ENCODE data around the gene OR14J1. TPM values are rescaled to one million over a fixed set of nuclear protein-coding genes. Genes with fewer than 3 reads are reported as not detected.

Gene OR14J1
- polyA plus RNA-seq, 1 of the 3 experiments (the other 2 are of a cell fraction): not detected

DNA sequence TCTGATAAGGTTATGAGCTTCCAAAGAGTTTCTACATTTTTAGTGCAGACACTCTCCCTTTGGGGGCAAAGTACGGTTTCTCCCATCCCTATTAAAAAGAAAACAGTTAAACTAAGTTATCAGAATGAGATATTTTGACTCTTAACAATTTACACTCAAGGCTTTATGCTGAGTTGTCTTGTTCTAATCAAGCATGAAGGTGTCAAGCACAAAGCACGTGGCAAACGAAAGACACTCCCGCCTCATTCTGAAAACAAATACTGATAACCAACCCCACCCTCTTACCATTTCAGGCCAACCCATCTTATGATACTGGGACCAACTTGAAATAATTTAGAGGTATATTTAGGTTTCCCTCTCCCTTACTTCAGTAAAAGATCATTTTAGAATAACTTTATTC is 24.3 kb downstream of the OR14J1 start:
- Histone ChIP-seq H3K4me2 (no peak overlapping the region), H3K27me3 (ENCODE audit: insufficient read depth) (no peaks in the 10 kb centered on the region), H4K20me1 (ENCODE audit: insufficient read depth) (no peaks in the 10 kb centered on the region), H3K79me2 (ENCODE audit: insufficient read depth) (no peaks in the 10 kb centered on the region), H3K9ac (no peak overlapping the region), H3K9me2 (no peaks in the 10 kb centered on the region), H3K4me1 (ENCODE audit: control insufficient read depth in 1 of 2, insufficient read depth in 2 of 2, low read depth in 1 of 2, low read length in 1 of 2) (no peaks in the 10 kb centered on the region), H3K36me3 (replicated peaks in 1 of 2; ENCODE audit: control insufficient read depth in 1 of 2, insufficient read depth in 2 of 2, low read length in 1 of 2) (no peaks in the 10 kb centered on the region), H2AFZ (ENCODE audit: low read depth) (no peak overlapping the region), H3K4me3 (ENCODE audit: low read depth in 2 of 2, low read length in 1 of 2) (no peak overlapping the region), H3F3A (replicated peaks; ENCODE audit: insufficient read depth) (no peaks in the 10 kb centered on the region), H3K9me3 (no peaks in the 10 kb centered on the region), H3K27ac (ENCODE audit: low read depth in 2 of 2, low read length in 1 of 2) (no peak overlapping the region)
- ChIA-PET CTCF (no interaction called here), POLR2A (no interaction called here)
- TF ChIP-seq GATA2 (CRISPR knock-in tag; IDR thresholded peaks at IDR 0.05) (no peak), YY1 (IDR thresholded peaks at IDR 0.05; ENCODE audit: low read depth) (no peak), SMC3 (IDR thresholded peaks at IDR 0.05; ENCODE audit: low read depth, low read length) (no peak), TCF12 (IDR thresholded peaks at IDR 0.05) (no peak), EP300 (IDR thresholded peaks at IDR 0.05; ENCODE audit: borderline replicate concordance in 1 of 2, low read depth in 1 of 2, low read length in 1 of 2) (no peak), RFX5 (IDR thresholded peaks at IDR 0.05; ENCODE audit: low read length) (no peak), FOXM1 (IDR thresholded peaks at IDR 0.05; ENCODE audit: low read depth) (no peak), NRF1 (IDR thresholded peaks at IDR 0.05; ENCODE audit: low read depth, low read length) (no peak), MEF2A (IDR thresholded peaks at IDR 0.05; ENCODE audit: borderline replicate concordance, low read depth) (no peak), ELF1 (IDR thresholded peaks at IDR 0.05) (no peak), FOSL2 (IDR thresholded peaks at IDR 0.05; ENCODE audit: borderline replicate concordance, low read depth) (no peak), JUND (IDR thresholded peaks at IDR 0.05) (no peak), FOXJ3 (CRISPR knock-in tag; IDR thresholded peaks at IDR 0.05) (no peak), POLR2AphosphoS5 (IDR thresholded peaks at IDR 0.05; ENCODE audit: low read depth, low read length) (no peak), EZH2phosphoT487 (IDR thresholded peaks at IDR 0.05; ENCODE audit: borderline replicate concordance, low read depth) (no peak), RXRA (IDR thresholded peaks at IDR 0.05; ENCODE audit: borderline replicate concordance, low read depth) (no peak)
- TF ChIP-seq, protein P1, sequence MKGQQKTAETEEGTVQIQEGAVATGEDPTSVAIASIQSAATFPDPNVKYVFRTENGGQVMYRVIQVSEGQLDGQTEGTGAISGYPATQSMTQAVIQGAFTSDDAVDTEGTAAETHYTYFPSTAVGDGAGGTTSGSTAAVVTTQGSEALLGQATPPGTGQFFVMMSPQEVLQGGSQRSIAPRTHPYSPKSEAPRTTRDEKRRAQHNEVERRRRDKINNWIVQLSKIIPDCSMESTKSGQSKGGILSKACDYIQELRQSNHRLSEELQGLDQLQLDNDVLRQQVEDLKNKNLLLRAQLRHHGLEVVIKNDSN (IDR thresholded peaks at IDR 0.05; ENCODE audit: borderline replicate concordance, low read depth): no peak
- TF ChIP-seq, protein P2, sequence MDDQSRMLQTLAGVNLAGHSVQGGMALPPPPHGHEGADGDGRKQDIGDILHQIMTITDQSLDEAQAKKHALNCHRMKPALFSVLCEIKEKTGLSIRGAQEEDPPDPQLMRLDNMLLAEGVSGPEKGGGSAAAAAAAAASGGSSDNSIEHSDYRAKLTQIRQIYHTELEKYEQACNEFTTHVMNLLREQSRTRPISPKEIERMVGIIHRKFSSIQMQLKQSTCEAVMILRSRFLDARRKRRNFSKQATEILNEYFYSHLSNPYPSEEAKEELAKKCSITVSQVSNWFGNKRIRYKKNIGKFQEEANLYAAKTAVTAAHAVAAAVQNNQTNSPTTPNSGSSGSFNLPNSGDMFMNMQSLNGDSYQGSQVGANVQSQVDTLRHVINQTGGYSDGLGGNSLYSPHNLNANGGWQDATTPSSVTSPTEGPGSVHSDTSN (IDR thresholded peaks at IDR 0.05): no peak
- TF ChIP-seq, protein P3, sequence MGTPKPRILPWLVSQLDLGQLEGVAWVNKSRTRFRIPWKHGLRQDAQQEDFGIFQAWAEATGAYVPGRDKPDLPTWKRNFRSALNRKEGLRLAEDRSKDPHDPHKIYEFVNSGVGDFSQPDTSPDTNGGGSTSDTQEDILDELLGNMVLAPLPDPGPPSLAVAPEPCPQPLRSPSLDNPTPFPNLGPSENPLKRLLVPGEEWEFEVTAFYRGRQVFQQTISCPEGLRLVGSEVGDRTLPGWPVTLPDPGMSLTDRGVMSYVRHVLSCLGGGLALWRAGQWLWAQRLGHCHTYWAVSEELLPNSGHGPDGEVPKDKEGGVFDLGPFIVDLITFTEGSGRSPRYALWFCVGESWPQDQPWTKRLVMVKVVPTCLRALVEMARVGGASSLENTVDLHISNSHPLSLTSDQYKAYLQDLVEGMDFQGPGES (IDR thresholded peaks at IDR 0.05; ENCODE audit: low read depth, low read length): no peak
- no peak for DNase-seq
- WGBS (ENCODE audit: low lambda C conversion rate): 4% methylated on average over 4 of the region's 4 CpGs

All from SK-N-SH (cell line).